KOPT-K1 (cell line): ENCODE data around the gene CWC15.
"Not testable (repeated sequence)": the region's sequence is repeated elsewhere in the genome, so short reads cannot be mapped to it uniquely, and the experiment has no call there.

Experiments
- H3K27ac ChIP-seq: fragments of 200-600 bp; sonication (generic); 2 replicates; pipeline ENCODE4 v1.5.1; 2016; ENCODE audit warnings: antibody characterized with exemption, mild to moderate bottlenecking, low read depth, low read length; ENCODE audit not compliant: poor library complexity, severe bottlenecking
- H3K36me3 ChIP-seq: fragments of 200-600 bp; sonication (generic); 2 replicates; pipeline ENCODE4 v1.5.1; 2017; ENCODE audit warnings: antibody characterized with exemption, mild to moderate bottlenecking, low read length, moderate library complexity; ENCODE audit not compliant: insufficient read depth
- H3K9me3 ChIP-seq: fragments of 200-600 bp; sonication (generic); 2 replicates; pipeline ENCODE4 v1.5.1; 2017; ENCODE audit warnings: antibody characterized with exemption, low read length, mild to moderate bottlenecking; ENCODE audit not compliant: insufficient read depth, poor library complexity, severe bottlenecking

CWC15 gene

DNA sequence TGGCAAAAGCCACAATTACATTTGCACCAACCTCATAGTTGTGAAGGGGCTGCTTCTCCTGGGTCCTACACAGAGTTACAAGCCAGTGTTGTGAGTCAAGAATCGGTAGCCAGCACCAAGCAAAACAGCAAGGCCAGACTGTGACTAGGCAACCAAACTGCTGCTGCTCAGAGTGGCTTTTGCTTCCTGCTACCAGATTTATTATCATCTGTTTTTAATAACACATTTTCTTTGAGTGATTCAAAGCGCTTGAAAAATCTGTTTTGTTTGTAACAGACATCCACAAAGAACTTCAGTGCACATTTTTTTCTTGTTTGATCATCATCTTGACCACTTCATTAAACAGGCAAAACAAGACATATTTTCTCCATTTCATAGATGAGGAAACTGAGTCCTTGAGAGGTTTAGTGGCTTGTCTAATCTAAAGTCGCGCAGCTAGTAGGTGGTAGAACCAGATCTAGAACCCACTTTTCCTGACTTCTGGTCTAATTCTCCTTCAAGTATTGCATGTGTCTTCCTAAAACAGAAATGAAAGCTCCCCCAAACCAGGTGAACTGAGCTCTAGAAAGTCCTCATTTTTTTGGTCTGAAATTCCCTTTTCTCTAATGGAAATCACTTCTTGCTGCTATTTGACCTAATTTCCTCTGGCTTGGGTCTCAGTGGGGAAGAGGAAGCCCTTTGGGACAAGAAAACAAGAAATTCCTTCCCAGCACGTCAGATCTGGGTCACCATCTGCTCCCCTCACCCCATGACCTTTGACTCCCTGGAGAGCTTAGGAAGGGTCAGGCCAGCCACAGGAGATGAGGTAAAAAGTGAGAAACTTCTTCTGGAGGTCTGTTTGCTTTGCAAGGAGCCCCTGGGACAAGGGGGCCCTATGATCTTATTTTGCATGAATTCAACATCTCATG is 39.9 kb downstream of the CWC15 start:
- Histone ChIP-seq H3K36me3 (no peaks in the 10 kb centered on the region), H3K9me3 (no peaks in the 10 kb centered on the region), H3K27ac (no peak overlapping the region)

DNA sequence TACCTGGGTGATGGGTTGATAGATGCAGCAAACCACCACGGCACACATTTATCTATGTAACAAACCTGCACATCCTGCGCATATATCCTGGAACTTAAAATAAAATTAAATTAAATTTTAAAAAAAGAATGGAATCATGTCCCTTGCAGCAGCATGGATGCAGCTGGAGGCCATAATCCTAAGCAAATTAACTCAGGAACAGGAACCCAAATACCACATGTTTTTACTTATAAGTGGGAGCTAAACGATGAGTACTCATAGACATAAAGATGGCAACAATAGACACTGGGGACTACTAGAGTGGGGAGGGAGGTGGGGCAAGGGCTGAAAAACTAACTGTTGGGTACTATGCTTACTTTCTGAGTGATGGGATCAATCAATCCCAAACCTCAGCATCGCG is 40.9 kb downstream of the CWC15 start:
- H3K9me3 ChIP-seq: no peaks in the 10 kb centered on the region
- H3K27ac ChIP-seq: no peak overlapping the region
- H3K36me3 ChIP-seq: no peaks in the 10 kb centered on the region

DNA sequence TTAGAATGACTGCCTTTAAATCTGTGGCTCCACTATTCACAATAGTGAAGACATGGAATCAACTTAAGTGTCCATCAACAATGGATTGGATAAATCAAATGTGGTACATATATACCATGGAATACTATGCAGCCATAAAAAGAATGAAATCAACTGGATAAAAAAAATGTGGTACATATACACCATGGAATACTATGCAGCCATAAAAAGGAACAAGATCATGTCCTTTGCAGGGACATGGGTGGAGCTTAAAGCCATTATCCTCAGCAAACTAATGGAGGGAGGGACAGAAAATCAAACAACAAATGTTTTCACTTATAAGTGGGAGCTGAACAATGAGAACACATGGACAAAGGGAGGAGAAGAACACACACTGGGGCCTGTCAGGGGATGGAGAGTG is 41.3 kb downstream of the CWC15 start:
- not testable (repeated sequence) for H3K9me3 ChIP-seq, H3K36me3 ChIP-seq, H3K27ac ChIP-seq

DNA sequence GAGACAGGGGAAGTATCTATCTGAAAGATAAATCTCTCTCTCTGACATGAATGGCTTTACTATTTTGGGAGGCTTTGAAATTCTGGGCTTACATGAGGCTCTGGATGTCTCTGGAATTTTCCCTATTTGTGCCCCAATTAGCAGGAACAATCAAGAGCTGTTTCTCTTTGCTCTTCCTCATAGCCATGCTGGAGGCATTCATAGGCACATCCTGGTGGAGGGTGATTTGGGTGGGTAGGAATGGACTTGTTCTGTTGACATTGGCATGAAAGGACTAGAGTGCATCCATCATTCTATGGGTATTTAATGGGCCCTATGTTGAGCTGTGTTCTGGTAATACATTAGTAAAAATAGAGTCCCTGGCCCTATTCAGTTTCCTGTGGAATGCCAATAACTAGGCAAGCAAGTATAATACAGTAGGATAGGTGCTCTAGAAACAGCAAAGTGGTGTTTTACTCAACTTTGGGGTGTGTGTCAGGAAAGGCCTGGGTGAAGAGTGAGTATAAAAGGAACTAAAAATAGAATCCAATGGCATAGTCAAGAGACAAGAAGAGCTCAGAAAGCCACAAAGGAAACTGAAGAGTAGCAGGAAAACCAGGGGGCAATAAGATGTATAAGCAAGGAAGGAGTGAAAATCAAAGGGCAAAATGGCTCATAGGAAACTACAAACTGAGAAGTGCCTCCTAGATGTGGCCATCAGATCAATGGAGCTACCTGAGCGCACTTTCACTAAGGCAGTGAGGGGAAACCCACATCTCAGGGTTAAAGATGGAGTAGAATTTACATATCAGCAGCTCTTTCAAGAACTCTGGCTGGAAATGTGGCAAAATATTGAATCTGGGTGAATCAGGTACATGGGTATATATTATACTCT is 45.0 kb downstream of the CWC15 start:
- Histone ChIP-seq H3K9me3 (peaks cover 14% of the 10 kb centered on the region), H3K36me3 (no peaks in the 10 kb centered on the region), H3K27ac (no peak overlapping the region)

DNA sequence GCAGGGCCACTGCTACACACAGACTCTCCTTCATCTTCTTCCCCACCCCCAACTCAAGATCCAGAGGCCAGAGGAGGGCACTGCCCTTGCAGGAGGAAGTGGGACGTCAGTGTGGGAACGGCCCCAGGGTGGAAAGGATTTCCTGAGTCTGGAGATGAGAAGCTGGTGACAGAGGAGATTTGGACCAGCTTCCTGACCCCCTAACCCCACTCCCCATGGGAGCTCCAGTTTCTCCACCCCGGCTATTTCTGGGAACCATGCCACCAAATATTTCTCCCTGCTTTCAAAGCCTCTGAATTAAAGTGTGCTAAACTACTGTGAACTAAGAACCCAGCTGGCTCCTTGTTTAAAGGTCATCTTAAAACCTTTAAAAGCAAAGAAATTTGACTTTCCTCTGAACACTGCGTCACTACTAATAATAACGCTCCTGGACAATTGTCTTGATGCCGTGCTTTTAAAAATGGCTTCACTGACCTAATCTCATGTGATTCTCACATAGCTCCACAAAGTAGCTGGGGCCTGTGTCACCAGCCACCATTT is 46.6 kb downstream of the CWC15 start:
- no peaks in the 10 kb centered on the region for H3K36me3 ChIP-seq
- no peak overlapping the region for H3K27ac ChIP-seq
- H3K9me3 ChIP-seq: peaks cover 14% of the 10 kb centered on the region

DNA sequence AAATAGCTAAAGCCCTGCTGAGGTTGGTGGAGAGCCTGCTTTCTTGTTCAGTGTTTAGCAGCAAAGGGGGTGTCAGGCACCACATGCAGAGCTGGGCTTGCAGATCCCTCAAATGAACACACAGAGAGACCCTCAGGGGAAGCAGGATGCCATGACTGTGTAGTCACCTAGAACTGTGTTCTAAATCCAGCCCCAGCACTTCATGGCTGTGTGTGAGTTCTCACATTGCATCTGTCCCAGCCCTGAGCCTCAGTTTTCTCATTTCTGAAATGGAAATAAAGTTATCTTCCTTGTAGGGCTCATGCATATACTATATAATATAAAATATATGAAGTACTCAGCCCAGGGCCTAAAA is 47.1 kb downstream of the CWC15 start:
- no peaks in the 10 kb centered on the region for H3K36me3 ChIP-seq
- no peak overlapping the region for H3K27ac ChIP-seq
- peaks cover 14% of the 10 kb centered on the region for H3K9me3 ChIP-seq

DNA sequence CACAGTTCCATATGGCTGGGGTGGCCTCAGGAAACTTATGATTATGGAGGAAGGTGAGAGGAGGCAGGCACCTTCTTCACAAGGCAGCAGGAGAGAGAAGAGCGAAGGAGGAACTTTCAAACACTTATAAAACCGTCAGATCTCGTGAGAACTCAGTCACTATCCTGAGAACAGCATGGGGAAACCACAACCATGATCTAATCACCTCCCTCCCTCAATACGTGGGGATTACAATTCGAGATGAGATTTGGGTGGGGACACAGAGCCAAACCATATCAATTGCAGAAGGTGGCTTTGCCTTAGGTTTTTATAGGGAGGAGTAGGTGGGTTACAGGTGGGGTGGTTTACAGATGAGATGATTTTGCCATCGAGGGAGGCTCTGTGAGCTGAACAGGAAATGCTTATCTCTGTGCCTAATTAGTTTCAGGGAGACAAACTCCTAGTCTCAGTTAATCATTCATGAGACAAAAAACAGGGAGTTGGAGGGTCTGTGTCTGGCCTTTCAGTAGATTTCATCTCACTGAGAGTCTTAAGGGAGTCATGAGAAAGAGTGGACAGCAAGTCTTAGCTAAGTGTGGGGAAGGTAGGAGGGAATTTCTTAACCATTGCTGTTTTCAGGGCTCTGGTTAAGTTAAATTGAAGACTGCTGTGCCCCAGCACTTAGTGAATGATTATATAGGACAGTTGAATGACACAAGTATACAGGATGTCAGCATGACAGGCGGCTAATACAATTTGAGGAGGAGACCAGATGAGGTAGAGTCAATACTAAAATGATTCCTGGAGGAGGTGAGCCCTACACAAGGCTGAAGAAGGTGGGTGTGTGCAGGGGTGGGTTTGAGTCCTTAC is 47.7 kb downstream of the CWC15 start:
- no peaks in the 10 kb centered on the region for H3K36me3 ChIP-seq
- no peak overlapping the region for H3K27ac ChIP-seq
- H3K9me3 ChIP-seq: peaks cover 14% of the 10 kb centered on the region

DNA sequence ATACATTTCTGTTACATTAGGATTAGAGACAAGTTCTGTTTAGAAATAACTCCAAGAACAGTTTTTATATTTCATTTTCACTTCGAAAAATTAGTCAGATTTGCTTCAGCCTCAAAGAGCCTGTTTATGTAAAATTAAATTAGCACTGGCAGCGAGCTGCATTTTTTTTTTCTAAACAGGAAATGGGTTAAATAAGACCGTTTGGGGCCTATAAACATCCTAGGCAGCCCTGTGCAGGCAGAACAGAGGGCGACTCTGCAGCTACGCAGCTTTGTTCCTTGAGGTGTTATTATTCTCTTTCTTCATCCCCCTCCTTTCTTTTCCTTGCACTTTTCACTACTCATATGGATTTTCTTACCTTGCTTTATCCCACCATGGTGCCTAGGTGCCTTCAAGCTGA is 48.7 kb downstream of the CWC15 start:
- Histone ChIP-seq H3K36me3 (no peaks in the 10 kb centered on the region), H3K27ac (peak overlapping the region; percentile 49), H3K9me3 (peaks cover 14% of the 10 kb centered on the region)

DNA sequence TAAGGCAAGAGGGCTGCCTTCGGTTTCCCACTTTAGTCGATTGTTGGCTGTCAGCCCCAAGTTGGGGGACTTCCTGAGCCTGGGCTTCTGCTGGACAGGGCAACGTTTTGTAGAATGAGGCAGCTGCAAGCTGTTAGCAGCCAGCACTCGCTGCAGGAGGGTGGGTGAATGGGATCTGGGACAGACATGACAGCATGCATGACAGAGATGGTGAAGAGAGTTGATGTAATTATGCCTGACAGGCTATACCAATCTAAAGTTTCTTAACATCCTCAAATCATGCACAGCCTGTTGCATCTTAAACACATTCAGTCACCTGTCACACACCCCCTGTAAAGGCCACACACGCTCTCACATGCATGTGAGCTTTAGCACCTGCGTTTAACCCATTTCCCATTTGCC is 49.2 kb downstream of the CWC15 start:
- Histone ChIP-seq H3K36me3 (no peaks in the 10 kb centered on the region), H3K27ac (peak overlapping the region; percentile 49), H3K9me3 (peaks cover 14% of the 10 kb centered on the region)

DNA sequence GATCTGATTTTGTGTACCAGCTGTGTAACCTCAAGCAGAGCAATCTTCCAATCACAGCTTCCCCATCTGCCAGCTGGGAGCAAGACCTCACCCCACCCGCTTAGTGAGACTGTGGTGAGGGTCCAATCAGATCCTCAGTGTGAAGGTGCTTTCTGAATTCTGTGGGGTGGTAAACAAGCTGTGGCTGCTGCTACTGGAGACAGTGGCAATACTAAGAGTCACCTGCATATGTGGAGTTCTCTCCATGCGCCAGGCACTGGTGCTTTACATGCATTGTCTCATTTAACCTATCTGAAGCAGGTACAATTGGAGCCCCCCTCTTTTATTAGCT is 50.4 kb downstream of the CWC15 start:
- Histone ChIP-seq H3K9me3 (peaks cover 14% of the 10 kb centered on the region), H3K27ac (no peak overlapping the region), H3K36me3 (no peaks in the 10 kb centered on the region)

DNA sequence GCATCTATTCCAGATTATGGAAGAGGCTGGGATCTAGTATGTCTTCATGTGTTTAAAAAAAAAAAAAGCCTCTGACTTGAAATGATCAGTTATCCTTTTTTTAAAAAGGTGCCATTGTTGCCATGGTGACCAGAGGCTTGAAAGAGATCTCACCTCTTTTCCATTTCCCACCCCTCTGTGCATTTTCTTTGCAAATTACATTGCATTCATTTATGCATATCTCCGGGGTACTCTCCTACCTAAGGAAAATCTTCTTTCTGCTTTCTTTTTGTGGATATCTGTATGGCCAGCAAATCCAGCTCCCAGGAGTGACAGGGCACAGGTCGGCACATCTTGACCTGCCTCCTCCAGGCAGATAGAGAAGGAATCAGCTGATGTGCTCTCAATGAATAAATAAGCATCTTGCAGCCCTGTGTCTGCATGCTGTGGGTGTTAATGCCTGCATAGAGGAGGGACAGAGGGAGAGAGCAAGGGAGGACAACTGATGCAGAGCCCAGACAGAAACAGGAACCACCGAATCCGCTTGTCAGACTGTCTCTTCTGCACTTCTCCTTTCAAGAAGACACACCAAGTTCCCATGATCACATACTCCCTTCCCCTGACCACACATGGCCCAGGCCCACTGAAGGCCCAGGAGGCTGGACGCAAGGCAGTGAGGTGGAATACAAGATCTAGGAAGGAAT is 50.9 kb downstream of the CWC15 start:
- no peak overlapping the region for H3K27ac ChIP-seq
- no peaks in the 10 kb centered on the region for H3K36me3 ChIP-seq
- H3K9me3 ChIP-seq: peaks cover 14% of the 10 kb centered on the region

DNA sequence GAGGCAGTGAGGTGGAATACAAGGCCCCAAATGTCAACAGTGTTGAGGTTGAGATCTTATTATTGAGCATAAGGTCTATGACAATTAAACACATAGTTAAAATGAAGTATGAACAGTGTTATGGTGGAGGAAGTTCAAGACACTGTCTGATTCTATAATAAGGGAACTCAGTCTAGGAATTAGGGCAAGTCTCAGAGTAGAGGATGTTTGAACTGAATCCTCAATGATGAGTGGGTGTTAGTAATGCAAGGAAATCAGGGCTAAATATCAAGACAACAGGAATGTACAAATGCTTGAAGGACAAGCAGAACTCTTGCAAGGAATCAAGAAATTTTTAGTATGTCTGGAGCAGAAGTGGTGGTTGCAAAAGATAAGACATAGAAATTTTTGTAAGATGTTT is 53.0 kb downstream of the CWC15 start:
- H3K36me3 ChIP-seq: no peaks in the 10 kb centered on the region
- H3K27ac ChIP-seq: no peak overlapping the region
- H3K9me3 ChIP-seq: peaks cover 7% of the 10 kb centered on the region

DNA sequence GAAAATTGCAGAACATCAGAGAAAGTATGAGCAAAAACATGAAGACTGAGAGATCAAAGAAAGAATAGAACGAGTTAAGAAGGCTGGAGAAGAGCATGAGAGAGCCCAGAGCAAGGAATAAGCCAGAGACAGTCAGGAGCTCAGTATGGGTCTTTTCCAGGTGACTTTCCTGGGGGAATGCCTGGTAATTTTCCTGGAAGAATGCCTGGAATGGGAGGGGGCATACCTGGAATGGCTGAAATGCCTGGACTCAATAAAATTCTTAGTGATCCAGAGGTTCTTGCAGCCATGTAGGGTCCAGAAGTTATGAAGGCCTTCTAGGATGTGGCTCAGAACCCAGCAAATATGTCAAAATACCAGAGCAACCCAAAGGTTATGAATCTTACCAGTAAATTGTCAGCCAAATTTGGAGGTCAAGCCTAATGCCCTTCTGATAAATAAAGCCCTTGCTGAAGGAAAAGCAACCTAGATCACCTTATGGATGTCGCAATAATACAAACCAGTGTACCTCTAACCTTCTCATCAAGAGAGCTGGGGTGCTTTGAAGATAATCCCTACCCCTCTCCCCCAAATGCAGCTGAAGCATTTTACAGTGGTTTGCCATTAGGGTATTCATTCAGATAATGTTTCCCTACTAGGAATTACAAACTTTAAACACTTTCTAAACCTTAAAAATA is 59.5 kb downstream of the CWC15 start:
- H3K27ac ChIP-seq, H3K9me3 ChIP-seq, H3K36me3 ChIP-seq: not testable (repeated sequence)

DNA sequence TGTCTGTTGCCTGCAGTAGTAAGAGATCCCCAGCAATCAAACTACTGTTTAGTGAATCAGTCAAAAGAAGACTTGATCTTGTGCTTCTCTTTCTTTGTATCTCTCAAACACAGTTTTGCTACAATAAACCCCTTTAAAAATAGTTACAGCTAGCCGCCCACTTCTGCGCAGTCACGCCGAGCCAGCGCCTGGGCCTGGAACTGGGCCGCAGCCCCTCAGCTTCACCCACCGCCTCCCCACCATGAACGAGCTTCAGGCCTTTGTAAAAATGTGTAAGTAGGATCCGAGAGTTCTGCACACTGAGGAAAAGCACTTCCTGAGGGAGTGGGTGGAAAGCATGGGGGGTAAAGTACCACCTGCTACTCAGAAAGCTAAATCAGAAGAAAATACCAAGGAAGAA is 60.5 kb downstream of the CWC15 start:
- Histone ChIP-seq H3K9me3 (no peaks in the 10 kb centered on the region), H3K27ac (no peak overlapping the region), H3K36me3 (no peaks in the 10 kb centered on the region)
